ES-I3 (cell line): ENCODE measurements around the gene GMPPA.

Source experiments
- H3K36me3 ChIP-seq: 2 replicates; pipeline ENCODE4 v1.6.1; 2013; ENCODE audit warnings: mild to moderate bottlenecking, low read length, control low read depth, moderate library complexity; ENCODE audit not compliant: insufficient read depth
- H3K4me1 ChIP-seq: 2 replicates; pipeline ENCODE4 v1.6.1; 2013; ENCODE audit warnings: mild to moderate bottlenecking, control low read depth, low read length; ENCODE audit not compliant: insufficient read depth
- H3K9ac ChIP-seq: 2 replicates; pipeline ENCODE4 v1.6.1; 2013; ENCODE audit warnings: low read depth, mild to moderate bottlenecking, low read length, moderate library complexity
- H3K9me3 ChIP-seq: 2 replicates; pipeline ENCODE4 v1.6.1; 2013; ENCODE audit warnings: mild to moderate bottlenecking, low read length, moderate library complexity; ENCODE audit not compliant: control insufficient read depth, insufficient read depth

GMPPA gene

GRCh38 chr2:219522111-219523030, 23.7 kb downstream of the GMPPA start:
- H3K4me1 ChIP-seq: peaks cover 26% of the 10 kb centered on the region
- peak overlapping the region; percentile 42; the same call in 1 of the 2 replicates for H3K9ac ChIP-seq
- no peaks in the 10 kb centered on the region for H3K9me3 ChIP-seq
- H3K36me3 ChIP-seq: no peaks in the 10 kb centered on the region

- Histone ChIP-seq H3K9me3 (no peaks in the 10 kb centered on the region), H3K4me1 (peaks cover 26% of the 10 kb centered on the region)
Measured at GRCh38 chr2:219523031-219523671, 24.5 kb downstream of the GMPPA start.

DNA sequence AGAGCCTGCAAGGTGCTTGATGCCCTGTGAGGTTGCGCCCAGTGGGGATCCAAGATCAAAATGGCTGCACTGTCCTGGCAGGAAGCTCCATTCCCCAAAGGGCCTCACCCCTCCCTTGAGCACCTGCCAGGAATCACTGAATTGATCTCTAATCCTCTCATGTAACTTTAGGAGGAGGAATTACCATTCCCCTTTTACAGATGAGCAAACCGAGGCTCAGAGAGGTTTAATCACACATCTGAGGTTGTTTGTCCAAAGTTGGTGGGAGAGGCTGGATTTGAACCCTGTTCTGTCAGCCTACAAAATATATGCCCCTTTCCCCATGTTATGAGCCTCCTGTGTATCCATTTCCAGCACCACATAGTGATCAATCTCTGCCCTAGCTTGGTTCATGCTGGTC, 26.1 kb downstream of the GMPPA start:
- Histone ChIP-seq H3K9ac (no peak overlapping the region), H3K36me3 (no peaks in the 10 kb centered on the region), H3K4me1 (peaks cover 21% of the 10 kb centered on the region; the same call in 1 of the 2 replicates), H3K9me3 (no peaks in the 10 kb centered on the region)

More at GRCh38 chr2:219523031-219523671, 24.5 kb downstream of the GMPPA start:
- H3K9ac ChIP-seq: peak overlapping the region; percentile 42
- no peaks in the 10 kb centered on the region for H3K36me3 ChIP-seq

GRCh38 chr2:219525533-219526232, 27.0 kb downstream of the GMPPA start:
- H3K4me1 ChIP-seq: peaks cover 15% of the 10 kb centered on the region; the same call in 1 of the 2 replicates
- no peak overlapping the region for H3K9ac ChIP-seq
- H3K9me3 ChIP-seq: no peaks in the 10 kb centered on the region
- no peaks in the 10 kb centered on the region for H3K36me3 ChIP-seq

GRCh38 chr2:219526320-219527075, 27.8 kb downstream of the GMPPA start:
- no peak overlapping the region for H3K9ac ChIP-seq
- no peaks in the 10 kb centered on the region for H3K9me3 ChIP-seq
- peaks cover 8% of the 10 kb centered on the region; the same call in 1 of the 2 replicates for H3K4me1 ChIP-seq
- H3K36me3 ChIP-seq: no peaks in the 10 kb centered on the region

GRCh38 chr2:219527076-219527394, 28.3 kb downstream of the GMPPA start:
- H3K9me3 ChIP-seq: no peaks in the 10 kb centered on the region
- no peaks in the 10 kb centered on the region for H3K36me3 ChIP-seq
- no peak overlapping the region for H3K9ac ChIP-seq
- peaks cover 9% of the 10 kb centered on the region for H3K4me1 ChIP-seq

DNA sequence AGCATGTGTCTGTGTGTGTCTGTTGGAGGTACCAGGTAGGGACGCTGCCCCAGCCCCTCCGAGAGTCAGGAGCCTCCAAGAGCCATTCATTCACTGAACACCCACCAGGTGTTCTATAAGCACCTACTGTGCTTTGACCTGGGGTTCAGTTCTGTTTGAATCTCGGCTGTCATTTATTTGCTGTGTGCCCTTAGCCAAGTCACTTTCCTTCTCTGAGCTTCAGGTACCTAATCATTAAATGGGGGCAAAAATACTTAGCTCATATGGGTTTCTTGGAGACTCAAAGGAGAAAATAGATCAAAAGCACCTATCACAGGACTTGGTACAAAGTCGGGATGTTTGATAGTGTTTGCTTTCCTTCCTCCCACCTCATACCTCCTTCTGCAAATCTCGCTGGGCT, 28.8 kb downstream of the GMPPA start:
- Histone ChIP-seq H3K4me1 (peaks cover 13% of the 10 kb centered on the region), H3K9me3 (no peaks in the 10 kb centered on the region), H3K36me3 (no peaks in the 10 kb centered on the region), H3K9ac (no peak overlapping the region)

GRCh38 chr2:219530048-219530963, 31.6 kb downstream of the GMPPA start:
- peak overlapping the region; percentile 47; the same call in 1 of the 2 replicates for H3K9ac ChIP-seq

DNA sequence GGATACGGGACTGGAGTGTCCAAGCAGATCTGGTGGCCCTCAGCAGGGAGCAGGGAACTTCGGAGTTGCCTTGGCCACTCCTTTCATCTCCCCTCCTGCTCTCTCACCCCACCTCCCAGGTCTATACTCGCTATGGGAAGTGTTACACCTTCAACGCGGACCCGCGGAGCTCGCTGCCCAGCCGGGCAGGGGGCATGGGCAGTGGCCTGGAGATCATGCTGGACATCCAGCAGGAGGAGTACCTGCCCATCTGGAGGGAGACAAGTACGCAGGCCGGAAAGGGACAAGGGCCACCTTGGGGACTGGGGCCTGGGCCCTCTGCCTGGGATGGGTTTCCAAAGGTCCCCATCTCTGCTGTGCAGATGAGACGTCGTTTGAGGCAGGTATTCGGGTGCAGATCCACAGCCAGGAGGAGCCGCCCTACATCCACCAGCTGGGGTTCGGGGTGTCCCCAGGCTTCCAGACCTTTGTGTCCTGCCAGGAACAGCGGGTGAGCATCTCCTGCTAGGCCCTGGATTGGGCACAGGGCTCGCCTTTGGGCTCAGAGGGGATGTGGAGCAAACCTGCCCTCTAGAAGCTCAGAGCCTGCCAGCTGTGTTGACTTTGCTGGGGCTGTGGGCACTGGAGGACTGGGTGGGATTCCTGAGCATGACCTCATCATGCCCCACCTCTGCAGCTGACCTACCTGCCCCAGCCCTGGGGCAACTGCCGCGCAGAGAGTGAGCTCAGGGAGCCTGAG, 33.1 kb downstream of the GMPPA start:
- H3K9me3 ChIP-seq: no peaks in the 10 kb centered on the region
- H3K9ac ChIP-seq: no peak overlapping the region
- no peaks in the 10 kb centered on the region for H3K36me3 ChIP-seq
- H3K4me1 ChIP-seq: peaks cover 15% of the 10 kb centered on the region

More at GRCh38 chr2:219530048-219530963, 31.6 kb downstream of the GMPPA start:
- Histone ChIP-seq H3K9me3 (no peaks in the 10 kb centered on the region), H3K36me3 (no peaks in the 10 kb centered on the region), H3K4me1 (peaks cover 14% of the 10 kb centered on the region)

DNA sequence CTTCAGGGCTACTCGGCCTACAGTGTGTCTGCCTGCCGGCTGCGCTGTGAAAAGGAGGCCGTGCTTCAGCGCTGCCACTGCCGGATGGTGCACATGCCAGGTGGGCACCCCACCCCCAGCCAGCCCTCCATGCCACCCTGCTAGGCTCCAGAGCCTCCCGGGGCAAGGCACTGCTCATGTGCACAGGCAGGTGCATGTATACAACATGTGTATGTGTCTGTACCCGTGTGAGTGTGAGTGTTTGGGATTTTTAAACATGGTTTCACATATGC, 33.6 kb downstream of the GMPPA start:
- Histone ChIP-seq H3K9me3 (no peaks in the 10 kb centered on the region), H3K4me1 (peaks cover 20% of the 10 kb centered on the region), H3K36me3 (no peaks in the 10 kb centered on the region), H3K9ac (no peak overlapping the region)

DNA sequence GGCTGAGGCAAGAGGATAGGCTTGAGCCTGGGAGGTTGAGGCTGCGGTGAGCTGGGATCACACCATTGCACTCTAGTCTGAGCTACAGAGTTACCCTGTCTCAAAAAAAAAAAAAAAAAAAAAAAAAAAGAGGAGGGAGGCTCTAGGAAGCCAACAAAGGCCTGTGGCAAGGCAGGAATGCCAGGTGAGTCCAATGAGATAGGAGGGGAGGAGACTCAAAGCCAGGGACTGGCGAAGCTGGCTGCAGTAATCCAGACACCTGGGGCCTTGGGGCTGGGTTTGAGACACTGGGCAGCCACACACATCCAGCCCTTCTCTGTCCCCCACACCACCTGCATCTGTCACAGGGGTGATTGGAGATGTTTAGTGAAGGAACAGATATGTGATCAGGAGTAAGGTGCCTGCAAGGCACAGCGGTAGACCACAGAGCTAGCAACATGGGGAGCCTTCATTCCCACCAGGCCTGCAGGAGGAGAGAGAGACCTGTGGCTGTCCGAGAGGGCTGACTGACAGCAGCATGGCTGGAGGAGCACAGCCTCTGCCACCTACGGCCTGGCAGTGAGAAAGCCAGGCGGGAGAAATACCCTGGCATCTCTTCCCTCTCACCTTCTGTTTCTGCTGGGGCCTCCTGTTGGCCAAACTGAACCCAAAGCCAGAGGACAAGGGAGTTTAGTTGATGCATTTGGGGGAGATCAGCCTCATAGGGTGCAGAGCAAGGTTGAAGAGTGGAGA, 35.4 kb downstream of the GMPPA start:
- Histone ChIP-seq H3K4me1 (peaks cover 34% of the 10 kb centered on the region), H3K36me3 (no peaks in the 10 kb centered on the region), H3K9ac (no peak overlapping the region), H3K9me3 (no peaks in the 10 kb centered on the region)

- Histone ChIP-seq H3K4me1 (peaks cover 28% of the 10 kb centered on the region), H3K36me3 (peaks cover 9% of the 10 kb centered on the region), H3K9ac (no peak overlapping the region), H3K9me3 (no peaks in the 10 kb centered on the region)
Measured at GRCh38 chr2:219536425-219536824, 37.7 kb downstream of the GMPPA start.
